NCI-H1048 (cell line): Measurements from ENCODE around the gene FAM50A.
"Not testable (repeated sequence)": the region's sequence is repeated elsewhere in the genome, so short reads cannot be mapped to it uniquely, and the experiment has no call there.

Experiments
- DNase-seq: peaks from one replicate; lab custom pipeline; 2025; lab: John Stamatoyannopoulos, UW

The FAM50A gene, protein sequence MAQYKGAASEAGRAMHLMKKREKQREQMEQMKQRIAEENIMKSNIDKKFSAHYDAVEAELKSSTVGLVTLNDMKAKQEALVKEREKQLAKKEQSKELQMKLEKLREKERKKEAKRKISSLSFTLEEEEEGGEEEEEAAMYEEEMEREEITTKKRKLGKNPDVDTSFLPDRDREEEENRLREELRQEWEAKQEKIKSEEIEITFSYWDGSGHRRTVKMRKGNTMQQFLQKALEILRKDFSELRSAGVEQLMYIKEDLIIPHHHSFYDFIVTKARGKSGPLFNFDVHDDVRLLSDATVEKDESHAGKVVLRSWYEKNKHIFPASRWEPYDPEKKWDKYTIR

DNA sequence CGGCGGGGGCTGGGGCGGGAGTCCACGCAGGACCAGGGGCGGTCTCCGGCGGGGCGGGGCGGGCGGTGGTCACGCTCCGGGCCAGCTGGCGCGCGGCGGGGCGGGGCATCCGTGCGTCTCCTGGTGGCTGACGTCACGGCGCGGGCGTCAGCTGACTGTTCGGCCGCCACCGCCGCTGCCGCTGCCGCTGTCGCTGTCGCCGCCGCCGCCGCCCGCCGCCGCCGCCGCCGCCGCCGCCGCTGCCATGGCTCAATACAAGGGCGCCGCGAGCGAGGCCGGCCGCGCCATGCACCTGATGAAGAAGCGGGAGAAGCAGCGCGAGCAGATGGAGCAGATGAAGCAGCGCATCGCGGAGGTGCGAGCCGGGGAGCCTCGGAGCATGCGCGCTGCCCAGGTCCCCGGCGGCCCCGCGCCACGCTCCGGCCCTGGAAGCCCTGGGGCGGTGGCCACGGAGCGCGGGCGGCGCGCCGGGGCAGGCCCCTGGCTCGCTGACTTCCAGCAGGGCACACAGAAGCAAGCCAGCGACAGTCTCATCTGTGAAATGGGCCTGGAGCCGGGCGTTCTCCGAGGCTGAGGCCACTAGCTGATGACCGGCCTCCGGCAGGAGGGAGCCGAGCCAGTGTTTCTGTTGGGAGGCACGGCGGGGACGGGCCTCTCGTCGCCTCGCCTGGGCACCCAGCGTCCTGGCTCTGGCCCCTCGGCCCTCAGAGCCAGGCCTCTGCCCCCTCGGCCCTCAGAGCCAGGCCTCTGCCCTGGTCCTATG is at the start of gene FAM50A:
Gene FAM50A, plus strand, starts transcription at position 150 of the 763 bp plus-strand sequence. Its CDS starts 95 bp downstream, at position 245.
- peak; percentile 25 for DNase-seq

DNA sequence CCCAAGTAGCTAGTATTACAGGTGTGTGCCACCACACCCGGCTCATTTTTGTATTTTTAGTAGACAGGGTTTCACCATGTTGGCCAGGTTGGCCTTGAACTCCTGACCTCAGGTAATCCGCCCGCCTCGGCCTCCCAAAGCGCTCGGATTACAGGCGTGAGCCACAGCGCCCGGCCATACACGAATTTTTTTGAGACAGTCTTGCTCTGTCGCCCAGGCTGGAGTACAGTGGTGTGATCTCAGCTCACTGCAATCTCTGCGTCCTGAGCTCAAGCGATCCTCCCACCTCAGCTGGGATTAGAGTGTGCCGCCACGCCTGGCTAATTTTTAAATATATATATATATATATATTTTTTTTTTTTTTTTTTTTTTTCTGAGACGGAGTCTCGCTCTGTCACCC is 47.6 kb upstream of the FAM50A start:
- not testable (repeated sequence) for DNase-seq

DNA sequence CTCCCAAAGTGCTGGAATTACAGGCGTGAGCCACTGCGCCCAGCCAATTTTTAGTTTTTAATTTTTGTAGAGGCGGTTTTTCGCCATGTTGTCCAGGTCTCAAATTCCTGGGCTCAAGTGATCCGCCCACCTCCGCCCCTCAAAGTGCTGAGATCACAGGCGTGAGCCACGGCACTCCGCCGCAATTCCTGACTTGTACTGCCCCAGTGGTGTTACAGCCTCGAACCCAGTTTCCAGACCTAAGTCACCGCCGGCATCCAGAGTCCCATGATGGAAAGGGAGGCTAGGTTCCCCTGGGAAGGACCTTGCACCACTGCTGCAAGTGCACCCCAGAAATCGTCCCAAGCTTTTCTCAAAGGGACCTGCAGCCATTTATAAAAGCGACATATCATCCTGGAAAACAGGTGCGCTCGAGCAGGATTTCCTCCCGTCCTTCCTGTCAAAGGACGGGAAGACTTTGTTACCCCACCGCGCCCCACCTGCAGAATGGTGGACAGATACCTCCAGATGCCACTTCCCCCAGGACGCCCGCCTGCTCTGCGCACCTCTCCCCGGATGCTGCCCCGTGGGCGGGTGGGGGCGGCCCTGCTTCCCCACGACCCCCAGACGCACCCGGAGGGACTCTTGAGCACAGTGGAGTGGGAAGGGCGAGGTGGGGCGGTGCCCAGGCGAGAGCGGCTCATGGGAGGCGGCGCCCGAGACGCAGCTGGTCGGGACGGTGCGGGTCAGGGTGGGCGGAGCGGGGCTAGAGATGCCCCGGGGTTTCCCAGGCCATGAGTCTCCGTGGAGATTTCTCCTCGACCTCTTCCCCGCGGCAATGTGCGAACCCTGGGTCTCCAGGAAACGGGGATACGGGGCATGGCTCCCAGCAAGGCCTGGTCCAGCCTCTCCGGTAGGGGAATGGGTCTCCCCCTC is 46.7 kb upstream of the FAM50A start:
- no peak for DNase-seq

DNA sequence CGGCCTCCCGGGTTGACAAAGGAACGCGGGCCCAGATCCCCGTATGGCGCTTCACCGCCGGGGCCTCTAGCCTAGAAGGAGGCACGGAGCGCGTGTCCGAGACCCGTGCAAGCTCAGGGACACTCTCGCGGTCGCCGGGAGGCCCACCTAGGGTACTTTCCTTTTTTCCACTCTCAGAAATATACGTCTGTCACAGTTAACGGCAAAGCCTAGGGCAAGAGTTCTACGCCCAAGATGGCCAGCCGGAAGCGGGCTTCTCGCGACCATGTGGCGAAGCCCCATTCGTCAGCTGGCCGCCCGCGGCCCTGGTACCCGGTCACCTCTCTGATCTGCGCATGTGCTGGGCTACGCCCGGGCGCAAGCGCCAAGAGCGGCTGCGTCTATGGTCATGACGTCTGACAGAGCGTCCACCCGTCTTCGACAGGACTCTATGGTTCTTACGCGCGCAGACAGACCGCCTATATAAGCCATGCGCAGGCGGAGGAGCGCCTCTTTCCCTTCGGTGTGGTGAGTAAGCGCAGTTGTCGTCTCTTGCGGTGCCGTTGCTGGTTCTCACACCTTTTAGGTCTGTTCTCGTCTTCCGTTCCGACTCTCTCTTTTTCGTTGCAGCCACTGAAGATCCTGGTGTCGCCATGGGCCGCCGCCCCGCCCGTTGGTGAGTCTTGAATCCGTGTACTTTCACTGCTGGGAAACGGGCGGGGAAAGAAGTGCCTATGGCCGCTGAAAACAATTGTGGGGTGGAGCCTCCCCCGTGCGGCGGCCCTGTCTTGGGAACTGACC is 45.9 kb upstream of the FAM50A start, which contains the start of gene RPL10:
Gene RPL10, plus strand, starts transcription at position 490 of the 780 bp plus-strand sequence. Its CDS starts 143 bp downstream, at position 633.
- DNase-seq, result peak; percentile 75

DNA sequence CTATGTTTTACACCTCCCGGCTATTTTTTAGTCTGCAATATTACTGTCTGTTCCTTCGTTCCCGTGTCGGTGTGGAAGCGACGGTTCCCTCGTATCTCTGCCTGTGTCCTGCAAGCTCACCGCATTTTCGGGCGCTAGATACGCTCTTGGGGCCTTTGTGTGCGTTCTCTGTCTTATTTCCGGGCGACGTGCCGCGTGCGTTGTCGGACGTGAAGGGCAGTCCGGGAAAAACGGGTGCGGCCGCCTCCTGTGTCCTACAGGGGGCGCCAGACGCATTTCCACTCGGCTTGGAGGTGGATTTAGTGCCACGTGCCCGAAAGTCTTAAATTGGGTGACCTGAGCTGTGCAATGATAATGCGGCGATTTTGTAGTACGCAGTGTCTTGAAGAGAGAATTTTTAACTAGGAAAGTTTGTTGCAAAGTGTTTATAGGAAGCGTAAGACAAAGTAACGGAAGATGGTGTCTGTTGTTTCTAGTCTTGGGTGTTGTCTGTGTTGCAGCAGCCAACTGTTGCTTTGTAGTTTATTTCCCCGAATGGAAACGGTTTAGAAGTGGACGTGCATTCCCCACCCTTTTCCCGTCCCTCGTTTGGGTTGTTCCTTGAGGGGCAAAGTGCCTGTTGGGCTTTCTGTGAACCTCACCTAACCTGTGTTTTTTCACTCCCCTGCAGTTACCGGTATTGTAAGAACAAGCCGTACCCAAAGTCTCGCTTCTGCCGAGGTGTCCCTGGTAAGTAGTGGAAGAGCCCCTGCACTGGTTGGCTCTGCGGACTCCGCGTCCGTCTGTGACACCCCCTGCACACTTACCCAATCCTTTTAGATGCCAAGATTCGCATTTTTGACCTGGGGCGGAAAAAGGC is 45.0 kb upstream of the FAM50A start:
- no peak for DNase-seq

DNA sequence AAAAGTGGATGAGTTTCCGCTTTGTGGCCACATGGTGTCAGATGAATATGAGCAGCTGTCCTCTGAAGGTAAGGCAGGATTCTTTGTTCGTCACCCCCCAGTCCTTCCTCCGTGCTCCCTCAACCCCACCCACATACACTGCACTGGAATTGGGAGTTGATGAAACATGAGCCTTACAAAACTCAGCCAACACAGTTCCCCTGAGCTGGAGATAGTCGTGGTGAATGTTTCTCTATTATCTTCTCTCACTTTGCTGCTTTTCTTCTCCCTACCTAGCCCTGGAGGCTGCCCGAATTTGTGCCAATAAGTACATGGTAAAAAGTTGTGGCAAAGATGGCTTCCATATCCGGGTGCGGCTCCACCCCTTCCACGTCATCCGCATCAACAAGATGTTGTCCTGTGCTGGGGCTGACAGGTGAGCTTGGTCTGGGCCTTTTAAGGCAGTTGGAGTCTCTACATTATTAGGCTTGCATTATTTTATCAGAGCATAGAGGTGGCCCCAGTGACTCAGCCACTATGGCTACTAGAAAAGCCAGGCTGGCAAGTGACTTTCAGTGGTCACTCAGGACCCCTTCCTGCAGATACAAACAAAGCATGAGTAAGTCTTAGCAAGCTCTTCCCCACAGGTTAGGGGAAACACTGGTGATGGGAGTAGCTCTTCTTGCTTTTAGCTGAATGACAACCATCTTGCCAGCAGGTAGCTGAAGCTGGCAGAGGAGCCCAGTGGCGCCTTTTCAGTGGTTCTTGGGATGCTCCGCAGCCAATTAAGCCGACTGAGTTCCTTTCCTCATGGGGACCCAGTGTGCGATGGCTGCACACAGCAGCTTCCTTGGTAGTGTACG is 44.2 kb upstream of the FAM50A start:
- no peak for DNase-seq

DNA sequence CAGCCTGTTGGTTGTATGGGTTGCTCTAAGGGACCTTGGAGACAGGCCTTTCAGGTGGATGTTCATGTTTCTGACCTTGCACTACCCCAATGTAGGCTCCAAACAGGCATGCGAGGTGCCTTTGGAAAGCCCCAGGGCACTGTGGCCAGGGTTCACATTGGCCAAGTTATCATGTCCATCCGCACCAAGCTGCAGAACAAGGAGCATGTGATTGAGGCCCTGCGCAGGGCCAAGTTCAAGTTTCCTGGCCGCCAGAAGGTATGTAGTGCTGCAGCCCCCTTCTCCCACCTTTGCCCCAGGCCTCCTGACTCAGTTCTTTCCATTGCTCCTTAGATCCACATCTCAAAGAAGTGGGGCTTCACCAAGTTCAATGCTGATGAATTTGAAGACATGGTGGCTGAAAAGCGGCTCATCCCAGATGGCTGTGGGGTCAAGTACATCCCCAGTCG is 43.5 kb upstream of the FAM50A start:
- not testable (repeated sequence) for DNase-seq

DNA sequence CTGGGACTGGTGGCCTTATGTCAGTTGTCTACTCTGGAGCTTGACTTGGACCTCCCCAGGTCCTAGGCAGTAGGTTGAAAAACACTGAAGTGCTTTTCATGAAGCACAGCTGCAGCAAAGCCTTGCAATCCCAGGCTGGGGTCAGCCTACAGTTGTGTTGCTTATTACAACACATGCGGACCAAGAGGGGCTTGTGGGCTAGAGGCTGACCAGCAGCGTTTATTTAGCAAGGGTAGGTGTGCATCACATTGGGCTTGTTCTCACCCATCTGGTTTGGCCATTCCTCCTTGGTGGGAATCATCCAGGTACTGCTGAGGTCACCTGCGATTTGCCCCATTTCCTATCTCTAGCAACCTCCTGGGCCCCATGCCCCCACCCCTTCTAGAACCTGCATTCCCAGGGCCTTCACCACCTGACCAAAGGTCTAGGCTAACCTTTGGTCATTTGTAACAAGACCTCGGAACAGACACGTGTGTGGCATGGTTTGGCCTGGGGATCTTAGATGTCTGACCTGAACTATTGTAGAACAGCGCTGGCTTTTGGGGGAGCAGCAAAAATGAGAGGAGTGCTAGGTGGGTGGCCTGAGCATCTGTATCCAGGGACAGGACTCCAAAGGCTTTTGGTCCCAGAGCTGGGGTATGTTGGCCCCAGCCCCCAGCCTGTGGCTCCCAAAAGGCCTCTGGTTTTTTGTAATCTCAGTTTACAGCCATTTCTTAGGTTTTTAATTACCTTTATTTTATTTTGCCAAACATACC is 42.7 kb upstream of the FAM50A start:
- no peak for DNase-seq

DNA sequence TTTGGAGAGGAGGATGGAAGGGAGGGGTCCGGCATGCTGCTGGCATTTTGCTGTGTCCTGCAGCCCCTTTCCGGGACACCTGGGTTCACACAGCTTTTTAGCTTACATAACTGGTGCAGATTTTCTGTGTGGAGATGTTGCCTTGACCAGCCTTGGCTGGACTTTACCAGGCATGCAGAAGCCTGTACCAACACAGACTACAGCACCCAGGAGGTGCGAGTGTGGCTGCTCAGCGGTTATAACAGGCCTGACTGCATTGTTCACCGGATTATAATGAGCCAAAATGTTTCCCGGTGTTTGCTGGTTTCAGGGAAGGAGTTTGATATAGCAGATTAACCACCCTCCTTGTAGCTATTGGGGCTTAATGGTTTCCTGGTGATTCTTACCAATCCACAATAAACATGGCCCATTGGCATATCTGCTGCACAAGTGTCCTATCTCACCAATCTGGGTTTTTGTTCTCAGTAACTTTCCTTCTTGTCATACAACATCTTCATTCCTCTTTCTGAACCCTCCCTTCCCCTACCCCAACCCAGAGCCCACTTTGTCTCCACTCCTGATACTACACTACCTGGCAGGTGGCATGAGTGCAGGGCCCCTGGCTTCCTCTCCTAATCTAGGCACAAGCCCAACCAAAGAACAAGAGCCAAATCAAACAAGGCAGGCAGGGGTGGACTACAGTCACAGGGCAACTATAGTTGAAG is 41.9 kb upstream of the FAM50A start:
- no peak for DNase-seq

DNA sequence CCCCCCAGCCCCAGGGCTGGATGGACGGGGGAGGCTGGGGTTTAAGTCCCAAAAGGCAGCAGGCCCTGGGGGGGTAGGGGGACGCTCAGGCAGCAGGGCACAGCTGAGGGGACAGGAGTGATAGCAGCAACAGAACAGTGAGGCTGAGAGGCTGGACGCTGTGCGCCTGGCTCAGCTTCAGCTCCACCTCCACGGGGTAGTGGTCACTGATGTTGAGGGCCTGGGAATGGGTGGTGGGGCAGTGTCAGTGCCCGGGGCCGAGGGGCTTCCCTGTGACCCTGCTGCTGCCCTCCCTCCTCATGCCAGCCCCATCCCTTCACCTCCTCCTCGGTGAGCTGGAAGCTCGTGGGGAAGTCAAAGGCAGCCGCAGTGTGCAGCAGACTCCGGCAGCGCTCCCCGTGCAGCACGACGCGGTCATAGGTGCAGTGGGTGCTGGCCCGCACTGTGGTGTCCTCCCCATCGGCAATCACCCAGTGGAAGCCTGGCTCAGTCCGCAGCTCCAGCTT is 41.3 kb upstream of the FAM50A start:
- no peak for DNase-seq

DNA sequence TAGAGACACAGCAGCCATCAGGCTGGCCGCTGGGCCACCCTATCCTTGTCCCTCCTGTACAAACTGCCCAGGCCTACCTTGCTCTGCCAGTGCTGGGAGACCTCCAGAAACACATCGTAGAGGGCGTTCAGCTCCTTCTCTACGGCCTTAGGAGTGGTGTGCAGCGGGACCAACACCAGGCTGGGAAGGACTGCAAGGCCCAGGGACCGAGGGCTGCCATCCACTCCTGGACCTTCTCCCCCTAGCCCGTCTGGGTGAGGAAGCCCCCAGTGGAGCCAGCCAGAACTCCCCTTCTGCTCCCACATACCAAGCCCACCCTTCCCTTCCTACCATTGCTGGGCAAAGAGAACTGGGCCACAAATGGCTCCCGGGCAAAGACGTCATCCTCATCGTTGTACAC is 40.7 kb upstream of the FAM50A start:
- DNase-seq, result no peak

DNA sequence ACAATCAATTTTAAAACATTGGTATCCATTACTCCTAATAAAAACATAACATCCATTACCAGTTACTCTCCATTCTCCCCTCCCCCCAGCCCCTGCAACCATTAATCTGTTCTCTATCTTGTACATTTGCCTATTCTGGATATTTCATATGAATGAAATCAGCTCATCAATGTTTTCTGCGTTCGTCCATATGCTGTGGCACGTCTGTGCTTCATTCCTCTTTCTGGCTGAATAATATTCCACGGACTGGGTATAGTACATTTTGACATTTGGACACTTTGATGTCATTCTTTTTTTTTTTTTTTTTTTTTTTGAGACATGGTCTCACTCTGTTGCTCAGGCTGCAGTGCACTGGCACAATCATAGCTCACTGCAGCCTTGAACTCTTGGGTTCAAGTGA is 40.1 kb upstream of the FAM50A start:
- DNase-seq, result no peak

DNA sequence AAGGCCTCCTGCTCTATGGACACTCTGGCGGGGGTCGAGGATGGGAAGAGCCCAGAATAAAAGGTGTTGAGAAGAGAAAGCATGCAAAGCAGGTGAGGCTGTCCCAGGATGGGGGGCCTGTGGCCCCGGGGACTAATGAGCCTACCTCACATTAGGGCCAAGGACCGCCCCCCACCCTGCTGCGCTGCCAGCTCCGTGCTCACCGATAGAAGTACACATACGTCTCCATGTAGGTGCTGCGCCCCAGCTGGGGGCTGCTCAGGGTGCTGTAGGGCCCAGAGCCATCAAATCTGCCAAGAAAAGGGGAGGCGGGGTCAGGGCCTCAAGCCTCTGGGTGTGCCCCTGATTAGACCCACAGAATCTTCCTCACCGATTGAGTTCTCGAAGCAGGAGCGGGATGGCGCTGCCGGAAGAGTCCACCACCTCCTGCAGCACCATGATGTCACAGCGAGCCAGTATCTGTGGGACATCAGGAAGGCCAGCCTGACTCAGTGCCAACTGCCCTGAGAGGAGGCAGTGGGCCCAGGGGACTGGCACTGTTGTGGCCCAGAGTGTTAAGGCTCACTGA is 39.2 kb upstream of the FAM50A start:
- DNase-seq, result no peak

DNA sequence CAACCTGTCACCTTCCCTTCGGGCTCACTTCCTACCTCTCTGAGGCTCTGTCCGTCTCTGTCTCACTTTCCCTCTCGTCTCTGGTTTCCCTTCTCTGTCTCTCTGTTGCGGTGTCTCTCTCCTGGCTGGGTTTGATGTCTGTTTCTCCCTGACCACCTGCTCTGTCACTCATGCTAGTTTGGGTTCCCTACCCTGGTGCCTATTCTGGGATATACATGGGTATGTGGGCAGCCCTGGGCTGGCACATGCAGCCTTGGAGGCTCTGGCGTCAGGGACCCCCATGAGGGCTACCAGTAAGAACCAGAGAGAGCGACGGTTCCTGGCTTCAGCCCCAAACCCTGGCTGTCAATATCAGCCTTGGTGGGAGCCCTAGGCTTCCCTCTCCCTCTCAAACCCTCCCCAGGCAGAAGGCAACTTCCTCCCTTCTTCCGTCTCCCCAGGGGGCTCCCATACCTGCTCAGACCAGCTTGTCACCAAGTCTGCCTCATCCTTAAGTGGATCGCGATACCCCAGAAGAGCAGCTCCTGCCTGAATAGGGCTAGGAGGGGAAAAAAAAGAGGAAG is 35.2 kb upstream of the FAM50A start:
- DNase-seq, result no peak

DNA sequence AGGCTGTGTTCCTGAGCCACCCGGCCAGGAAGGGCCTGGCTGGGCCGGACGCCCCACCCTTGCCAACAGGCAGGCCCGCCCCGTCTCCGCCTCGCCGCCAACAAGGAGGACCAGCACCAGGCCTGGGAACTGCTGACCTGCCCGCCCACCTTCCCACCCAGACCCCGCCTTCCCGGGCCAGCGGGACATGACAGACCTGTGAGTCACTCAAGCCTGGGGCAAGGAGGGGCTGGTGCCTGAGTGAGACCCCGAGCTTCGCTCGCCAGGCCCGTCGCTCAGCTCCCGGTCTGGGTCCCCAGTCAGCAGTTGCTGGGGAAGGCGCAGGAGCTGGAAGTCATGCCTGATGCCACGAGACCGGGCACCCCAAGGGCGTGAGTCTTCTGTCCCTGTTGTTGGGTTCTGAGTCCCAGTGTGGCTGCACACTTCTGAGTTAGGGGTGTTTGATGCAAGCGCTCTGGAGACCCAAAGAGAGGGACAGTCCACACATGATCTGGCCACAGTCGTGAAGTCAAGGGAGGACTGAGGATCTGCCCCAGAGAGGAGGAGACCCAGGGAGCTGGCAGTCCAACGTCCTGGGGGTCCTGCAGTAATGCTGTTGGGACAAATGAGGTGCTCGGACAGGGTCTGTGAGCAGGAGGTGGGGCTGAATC is 34.6 kb upstream of the FAM50A start, which contains the start of gene DNASE1L1:
Gene DNASE1L1, minus strand, starts transcription at position 33 of the 650 bp plus-strand sequence. CDS start 3,686 bp downstream, outside the sequence.
- no peak for DNase-seq

DNA sequence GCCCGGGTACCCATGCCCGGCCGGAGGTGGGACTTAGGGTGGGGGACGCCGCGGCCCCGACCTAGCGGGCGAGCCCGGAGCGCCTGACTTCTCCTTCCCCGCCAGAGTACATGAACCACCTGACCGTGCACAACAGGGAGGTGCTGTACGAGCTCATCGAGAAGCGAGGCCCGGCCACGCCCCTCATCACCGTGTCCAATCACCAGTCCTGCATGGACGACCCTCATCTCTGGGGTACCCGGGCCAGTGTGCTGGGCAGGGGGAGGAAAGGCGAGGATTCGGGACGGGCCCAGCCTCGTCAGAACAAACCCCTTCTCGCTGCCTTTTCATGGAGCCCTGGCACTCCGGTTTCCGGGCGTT is 32.0 kb upstream of the FAM50A start:
- peak; percentile 5 for DNase-seq

DNA sequence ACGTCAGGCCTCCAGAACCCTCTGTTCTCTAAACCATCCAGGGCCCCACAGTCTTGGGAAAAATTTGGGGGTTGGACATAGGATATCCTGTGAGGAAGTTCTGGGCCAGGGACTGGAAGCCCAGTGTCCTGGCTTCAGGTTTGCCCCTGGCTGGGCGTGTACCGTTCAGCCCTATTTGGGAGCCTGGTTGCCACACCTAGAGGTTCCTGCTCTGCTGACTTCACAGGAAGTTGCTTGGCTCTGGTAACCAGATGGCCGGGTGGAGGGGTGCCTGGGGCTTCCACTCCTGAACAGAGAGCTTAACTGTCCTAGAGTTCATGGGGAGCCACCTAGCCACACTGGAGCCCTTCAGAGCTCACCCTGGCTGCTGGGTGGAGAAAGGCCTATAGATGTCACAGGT is 31.5 kb upstream of the FAM50A start:
- no peak for DNase-seq
